OCI-LY3 (cell line): Measurements from ENCODE around the gene MPZL1.

ENCODE experiments used
- H2AFZ ChIP-seq: fragments of 200-600, 300-600 bp; shearing (Covaris generic); 2 replicates; pipeline ENCODE4 v1.6.0; 2014; ENCODE audit warnings: antibody characterized with exemption, low read depth, low read length
- H3K27ac ChIP-seq: fragments of 200-600, 300-600 bp; sonication (generic); 2 replicates; pipeline ENCODE4 v1.5.1; 2014; ENCODE audit warnings: mild to moderate bottlenecking, low read length, moderate library complexity, mixed read lengths
- H3K27me3 ChIP-seq: fragments of 200-600, 300-600 bp; sonication (generic); 2 replicates; pipeline ENCODE4 v1.6.1; 2014; ENCODE audit warnings: low read depth, low read length, mixed read lengths
- H3K36me3 ChIP-seq: fragments of 200-600, 300-600 bp; sonication (generic); replicated peaks from 2 replicates; pipeline ENCODE3; 2014; ENCODE audit warnings: low read depth, low read length, mixed read lengths
- H3K4me1 ChIP-seq: fragments of 300-600, 200-600 bp; sonication (generic); 2 replicates; pipeline ENCODE4 v1.6.1; 2014; ENCODE audit warnings: low read length, mixed read lengths
- H3K4me2 ChIP-seq: fragments of 200-600, 300-600 bp; sonication (generic); 2 replicates; pipeline ENCODE4 v1.6.1; 2014; ENCODE audit warnings: low read length, mixed read lengths
- H3K4me3 ChIP-seq: fragments of 300-600, 200-600 bp; sonication (generic); 2 replicates; pipeline ENCODE4 v1.5.1; 2014; ENCODE audit warnings: antibody characterized with exemption, mild to moderate bottlenecking, low read length, moderate library complexity
- H3K79me2 ChIP-seq: fragments of 300-600, 200-600 bp; shearing (Covaris generic); 2 replicates; pipeline ENCODE4 v1.6.1; 2014; ENCODE audit warnings: mild to moderate bottlenecking, low read length, mixed read lengths
- H3K9ac ChIP-seq: fragments of 300-600, 200-600 bp; shearing (Covaris generic); 2 replicates; pipeline ENCODE4 v1.6.0; 2014; ENCODE audit warnings: mild to moderate bottlenecking, low read length, moderate library complexity
- H3K9me3 ChIP-seq: fragments of 200-600, 300-600 bp; shearing (Covaris generic); 2 replicates; pipeline ENCODE4 v1.6.1; 2014; ENCODE audit warnings: low read length, mixed read lengths; ENCODE audit not compliant: insufficient read depth
- H4K20me1 ChIP-seq: fragments of 200-600, 300-600 bp; sonication (generic); 2 replicates; pipeline ENCODE4 v1.6.1; 2016; ENCODE audit warnings: low read length, mixed read lengths; ENCODE audit not compliant: insufficient read depth
- CTCF ChIP-seq: fragments of 200-600, 300-600 bp; sonication (generic); IDR thresholded peaks from 2 replicates; pipeline ENCODE4 v1.5.1; 2014; ENCODE audit warnings: antibody characterized with exemption, low read length, low read depth
- EZH2phosphoT487 ChIP-seq: fragments of 200-600 bp; shearing (Covaris generic); IDR thresholded peaks from 2 replicates; pipeline ENCODE4 v1.6.1; 2018; ENCODE audit warnings: antibody characterized with exemption, mixed run types, low read depth

The MPZL1 gene

DNA sequence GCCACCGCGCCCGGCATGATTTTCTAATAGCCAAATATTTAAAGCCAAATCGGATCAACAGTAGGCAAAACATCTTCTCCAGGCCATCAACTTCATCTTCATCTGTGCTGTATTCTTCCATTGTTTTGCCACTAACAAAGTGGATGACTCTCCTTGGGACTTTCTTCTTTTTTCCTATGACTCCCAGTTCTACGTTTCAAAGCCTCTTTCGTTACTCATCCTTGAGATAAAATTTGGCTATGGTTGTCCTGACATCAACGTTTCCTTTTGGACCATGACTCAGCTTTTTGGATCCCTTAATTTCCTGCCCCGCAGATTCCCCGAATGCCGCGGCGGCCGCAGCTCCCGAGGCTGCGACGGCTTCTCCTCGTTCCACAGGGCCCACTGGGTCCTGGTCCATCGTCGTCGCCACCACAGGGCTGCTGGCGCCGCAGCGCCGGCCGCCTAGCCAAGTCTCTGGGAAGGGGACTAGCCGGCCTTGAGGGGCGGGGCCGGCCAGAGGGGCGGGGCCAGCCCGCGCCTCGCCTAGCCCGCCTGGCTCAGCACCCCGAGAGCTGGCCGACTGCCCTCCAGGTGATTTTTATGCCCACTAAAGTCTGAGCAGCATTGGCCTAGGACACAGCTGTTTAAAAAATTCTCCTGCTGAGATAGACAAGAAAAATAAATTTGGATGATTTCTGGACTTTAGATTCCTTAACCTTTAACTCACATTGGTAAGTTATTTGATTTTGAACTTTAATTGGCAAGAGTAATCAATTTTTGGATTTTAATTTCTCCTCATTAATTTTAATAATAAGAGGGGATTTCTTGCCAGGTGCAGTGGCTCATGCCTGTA is 98.3 kb downstream of the MPZL1 start:
- H3K27ac ChIP-seq, result no peak overlapping the region
- no peak for TF ChIP-seq CTCF
- no peak for TF ChIP-seq EZH2phosphoT487
- peaks cover 6% of the 10 kb centered on the region; the same call in 1 of the 2 replicates for H3K9me3 ChIP-seq
- H3K79me2 ChIP-seq, result no peaks in the 10 kb centered on the region
- H3K9ac ChIP-seq, result no peak overlapping the region
- no peaks in the 10 kb centered on the region for H4K20me1 ChIP-seq
- no peaks in the 10 kb centered on the region for H3K36me3 ChIP-seq
- no peak overlapping the region; the same call in 1 of the 2 replicates for H2AFZ ChIP-seq
- H3K4me3 ChIP-seq, result peak overlapping the region; percentile 51
- H3K4me2 ChIP-seq, result peak overlapping the region; percentile 35; the same call in 1 of the 2 replicates
- H3K4me1 ChIP-seq, result no peaks in the 10 kb centered on the region
- H3K27me3 ChIP-seq, result no peaks in the 10 kb centered on the region

DNA sequence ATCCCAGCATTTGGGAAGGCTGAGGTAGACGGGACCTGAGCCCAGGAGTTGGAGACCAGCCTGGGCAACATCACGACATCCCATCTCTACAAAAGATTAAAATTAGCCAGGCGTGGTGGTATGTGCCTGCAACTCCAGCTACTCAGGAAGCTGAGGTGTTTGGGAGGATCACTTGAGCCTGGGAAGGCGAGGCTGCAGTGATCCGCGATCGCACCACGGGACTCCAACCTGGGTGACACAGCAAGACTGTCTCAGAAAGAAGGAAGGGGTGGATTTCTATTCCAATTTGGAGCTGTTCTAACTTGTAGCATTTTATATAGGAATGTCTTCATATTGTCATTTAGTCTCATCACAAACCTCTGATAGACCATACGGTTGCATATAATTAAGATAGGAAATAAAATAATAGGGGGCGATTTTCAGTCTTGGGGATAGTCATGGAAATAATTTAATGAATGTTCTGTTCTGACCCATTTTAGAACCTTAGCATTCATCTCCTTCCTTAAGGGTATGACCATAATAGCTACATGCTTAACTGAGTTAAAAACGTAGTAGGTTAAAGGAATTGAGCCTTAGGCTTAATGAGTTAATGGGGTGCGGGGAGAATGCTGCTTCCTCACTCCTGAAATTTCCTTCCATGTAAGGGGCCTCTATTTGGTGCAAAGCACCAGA is 99.0 kb downstream of the MPZL1 start:
- H4K20me1 ChIP-seq, result no peaks in the 10 kb centered on the region
- H2AFZ ChIP-seq, result no peak overlapping the region
- H3K9me3 ChIP-seq, result no peaks in the 10 kb centered on the region
- no peaks in the 10 kb centered on the region for H3K36me3 ChIP-seq
- no peak overlapping the region for H3K4me2 ChIP-seq
- no peak for TF ChIP-seq EZH2phosphoT487
- no peak for TF ChIP-seq CTCF
- no peak overlapping the region for H3K9ac ChIP-seq
- no peaks in the 10 kb centered on the region for H3K79me2 ChIP-seq
- no peaks in the 10 kb centered on the region for H3K27me3 ChIP-seq
- H3K27ac ChIP-seq, result no peak overlapping the region
- no peaks in the 10 kb centered on the region for H3K4me1 ChIP-seq
- no peak overlapping the region for H3K4me3 ChIP-seq

- no peaks in the 10 kb centered on the region for H3K4me1 ChIP-seq
- no peak overlapping the region for H3K4me3 ChIP-seq
- no peak overlapping the region for H3K9ac ChIP-seq
- H3K9me3 ChIP-seq, result no peaks in the 10 kb centered on the region
- no peaks in the 10 kb centered on the region for H3K27me3 ChIP-seq
- H3K27ac ChIP-seq, result no peak overlapping the region
- no peaks in the 10 kb centered on the region for H4K20me1 ChIP-seq
- H3K4me2 ChIP-seq, result no peak overlapping the region
- TF ChIP-seq CTCF (no peak), EZH2phosphoT487 (no peak)
- no peaks in the 10 kb centered on the region for H3K36me3 ChIP-seq
- H2AFZ ChIP-seq, result no peak overlapping the region
- H3K79me2 ChIP-seq, result no peaks in the 10 kb centered on the region
Observed at GRCh38 chr1:167821356-167821685, 99.5 kb downstream of the MPZL1 start.

GRCh38 chr1:167821969-167822685 is 100.3 kb downstream of the MPZL1 start:
- no peaks in the 10 kb centered on the region for H3K27me3 ChIP-seq
- H4K20me1 ChIP-seq, result no peaks in the 10 kb centered on the region
- no peaks in the 10 kb centered on the region for H3K36me3 ChIP-seq
- H3K4me3 ChIP-seq, result no peak overlapping the region
- H2AFZ ChIP-seq, result no peak overlapping the region
- no peaks in the 10 kb centered on the region for H3K9me3 ChIP-seq
- TF ChIP-seq EZH2phosphoT487 (no peak), CTCF (no peak)
- H3K27ac ChIP-seq, result no peak overlapping the region
- no peak overlapping the region for H3K9ac ChIP-seq
- no peak overlapping the region for H3K4me2 ChIP-seq
- H3K79me2 ChIP-seq, result no peaks in the 10 kb centered on the region
- no peaks in the 10 kb centered on the region for H3K4me1 ChIP-seq
